ENCODE data around the gene MLIP.

MLIP gene

GRCh38 chr6:54273214-54273820 lies 162.1 kb downstream of the MLIP start:
- no peak for DNase-seq (ENCODE audit: low read depth in 1 of 2, low spot score in 1 of 2)

GRCh38 chr6:54274383-54274782 lies 163.1 kb downstream of the MLIP start:
- no peak for DNase-seq (ENCODE audit: low read depth in 1 of 2, low spot score in 1 of 2)

- no peak for DNase-seq (ENCODE audit: low read depth in 1 of 2, low spot score in 1 of 2)
Measured at GRCh38 chr6:54282186-54282585, 170.9 kb downstream of the MLIP start.

GRCh38 chr6:54284161-54284860 lies 173.1 kb downstream of the MLIP start:
- no peak for DNase-seq (ENCODE audit: low read depth in 1 of 2, low spot score in 1 of 2)

- DNase-seq (ENCODE audit: low read depth in 1 of 2, low spot score in 1 of 2): no peak
Measured at GRCh38 chr6:54285595-54285994, 174.4 kb downstream of the MLIP start.

GRCh38 chr6:54286141-54286540 lies 174.9 kb downstream of the MLIP start:
- DNase-seq (ENCODE audit: low read depth in 1 of 2, low spot score in 1 of 2): no peak

- DNase-seq (ENCODE audit: low read depth in 1 of 2, low spot score in 1 of 2): no peak
Measured at GRCh38 chr6:54288474-54288873, 177.2 kb downstream of the MLIP start.

- DNase-seq (ENCODE audit: low read depth in 1 of 2, low spot score in 1 of 2): no peak
Measured at GRCh38 chr6:54289426-54289825, 178.2 kb downstream of the MLIP start.

GRCh38 chr6:54291146-54291545 lies 179.9 kb downstream of the MLIP start:
- DNase-seq (ENCODE audit: low read depth in 1 of 2, low spot score in 1 of 2): no peak

GRCh38 chr6:54291738-54292137 lies 180.5 kb downstream of the MLIP start:
- DNase-seq (ENCODE audit: low read depth in 1 of 2, low spot score in 1 of 2): no peak

GRCh38 chr6:54294965-54295532 lies 183.8 kb downstream of the MLIP start:
- DNase-seq (ENCODE audit: low read depth in 1 of 2, low spot score in 1 of 2): no peak

- DNase-seq (ENCODE audit: low read depth in 1 of 2, low spot score in 1 of 2): no peak
Measured at GRCh38 chr6:54299542-54300269, 188.5 kb downstream of the MLIP start.

- DNase-seq (ENCODE audit: low read depth in 1 of 2, low spot score in 1 of 2): no peak
Measured at GRCh38 chr6:54301770-54302169, 190.5 kb downstream of the MLIP start.

GRCh38 chr6:54307439-54307910 lies 196.2 kb downstream of the MLIP start:
- DNase-seq (ENCODE audit: low read depth in 1 of 2, low spot score in 1 of 2): no peak

- DNase-seq (ENCODE audit: low read depth in 1 of 2, low spot score in 1 of 2): no peak
Measured at GRCh38 chr6:54308289-54308985, 197.2 kb downstream of the MLIP start, which contains the start of gene TINAG. Gene TINAG (plus strand): TSS chr6:54308441. CDS start chr6:54308551, 110 bp downstream.

GRCh38 chr6:54308986-54309315 lies 197.7 kb downstream of the MLIP start:
- DNase-seq (ENCODE audit: low read depth in 1 of 2, low spot score in 1 of 2): no peak

GRCh38 chr6:54310377-54311152 lies 199.3 kb downstream of the MLIP start:
- no peak for DNase-seq (ENCODE audit: low read depth in 1 of 2, low spot score in 1 of 2)

GRCh38 chr6:54315656-54316055 lies 204.4 kb downstream of the MLIP start:
- no peak for DNase-seq (ENCODE audit: low read depth in 1 of 2, low spot score in 1 of 2)

Measured in stimulated activated CD4-positive, alpha-beta T cell treated with anti-CD3 and anti-CD28 coated beads, Interleukin-15, amount 100 ng/mL, for 1 hour (primary cell).